Measurements from ENCODE around the gene SCFD2. TPM values are rescaled to one million over a fixed set of nuclear protein-coding genes. Genes with fewer than 3 reads are reported as not detected.
"Not testable (repeated sequence)": the region's sequence is repeated elsewhere in the genome, so short reads cannot be mapped to it uniquely, and the experiment has no call there.

The SCFD2 gene
- polyA plus RNA-seq, 2 donors: 4.8 to 8.2 TPM

- Histone ChIP-seq H3K4me1 (ENCODE audit: control insufficient read depth in 2 of 2, insufficient read depth in 2 of 2, low read length in 1 of 2) (no peaks in the 10 kb centered on the region), H3K9me3 (ENCODE audit: control insufficient read depth in 2 of 2, insufficient read depth in 1 of 2, low read depth in 1 of 2, low read length in 1 of 2) (no peaks in the 10 kb centered on the region), H3K4me3 (ENCODE audit: low read depth in 1 of 2, low read length in 2 of 2) (no peak overlapping the region), H3K36me3 (ENCODE audit: control insufficient read depth in 2 of 2, insufficient read depth in 2 of 2, low read length in 1 of 2) (no peaks in the 10 kb centered on the region), H3K27me3 (ENCODE audit: control insufficient read depth in 1 of 2, insufficient read depth in 2 of 2, low read length in 2 of 2) (no peaks in the 10 kb centered on the region), H3K27ac (ENCODE audit: low read depth in 2 of 2, low read length in 1 of 2) (no peak overlapping the region)
- 76 to 84% methylated on average over 4 of the region's 4 CpGs for WGBS, 2 donors
These were observed 306.6 kb downstream of the SCFD2 start for GRCh38 chr4:53059256-53059655.

- no peaks in the 10 kb centered on the region for H3K36me3 ChIP-seq (ENCODE audit: control insufficient read depth in 2 of 2, insufficient read depth in 2 of 2, low read length in 1 of 2)
- no peak overlapping the region for H3K27ac ChIP-seq (ENCODE audit: low read depth in 2 of 2, low read length in 1 of 2)
- 82 to 94% methylated on average over 3 of the region's 3 CpGs for WGBS, 2 donors
- no peaks in the 10 kb centered on the region for H3K27me3 ChIP-seq (ENCODE audit: control insufficient read depth in 1 of 2, insufficient read depth in 2 of 2, low read length in 2 of 2)
- H3K9me3 ChIP-seq (ENCODE audit: control insufficient read depth in 2 of 2, insufficient read depth in 1 of 2, low read depth in 1 of 2, low read length in 1 of 2): no peaks in the 10 kb centered on the region
- H3K4me3 ChIP-seq (ENCODE audit: low read depth in 1 of 2, low read length in 2 of 2): no peak overlapping the region
- H3K4me1 ChIP-seq (ENCODE audit: control insufficient read depth in 2 of 2, insufficient read depth in 2 of 2, low read length in 1 of 2): no peaks in the 10 kb centered on the region
These were observed 308.2 kb downstream of the SCFD2 start for GRCh38 chr4:53057679-53058078.

GRCh38 chr4:53057108-53057507 lies 308.8 kb downstream of the SCFD2 start:
- H3K9me3 ChIP-seq (ENCODE audit: control insufficient read depth in 2 of 2, insufficient read depth in 1 of 2, low read depth in 1 of 2, low read length in 1 of 2): not testable (repeated sequence)
- 91 to 98% methylated on average over 2 of the region's 2 CpGs for WGBS, 2 donors

DNA sequence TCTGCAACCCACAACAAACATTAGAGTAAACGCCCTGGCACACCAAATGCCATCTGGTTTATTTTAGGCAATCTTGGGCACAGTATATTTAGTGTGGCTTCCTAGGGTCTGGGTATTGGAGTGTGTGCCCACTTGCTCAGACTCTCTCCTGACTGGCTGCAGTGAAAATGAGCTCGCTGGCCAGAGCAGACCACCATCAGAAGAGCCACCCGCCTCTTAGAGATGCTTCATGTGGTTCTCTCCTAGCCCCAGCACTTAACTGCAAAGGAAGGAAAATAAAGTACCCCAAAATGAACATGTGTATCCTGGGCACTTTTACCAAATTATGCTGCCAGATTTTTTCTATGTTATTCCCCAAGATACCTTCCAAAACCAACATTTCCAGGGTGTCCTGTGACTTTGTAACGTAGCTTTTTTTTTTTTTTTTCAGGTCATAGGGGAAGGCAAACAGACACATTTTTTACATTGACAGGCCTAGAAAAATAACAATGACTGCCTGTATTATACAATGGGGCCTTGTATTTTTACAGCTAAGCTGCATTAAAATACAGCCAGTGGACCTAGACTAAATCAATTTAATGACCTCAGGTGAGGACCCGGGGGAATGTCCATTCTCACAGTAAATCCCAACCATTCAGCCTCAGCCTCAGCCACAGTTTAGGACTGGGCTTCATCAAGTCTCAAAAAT lies 310.0 kb downstream of the SCFD2 start:
- Histone ChIP-seq H3K4me1 (ENCODE audit: control insufficient read depth in 2 of 2, insufficient read depth in 2 of 2, low read length in 1 of 2) (no peaks in the 10 kb centered on the region), H3K4me3 (ENCODE audit: low read depth in 1 of 2, low read length in 2 of 2) (no peak overlapping the region), H3K36me3 (ENCODE audit: control insufficient read depth in 2 of 2, insufficient read depth in 2 of 2, low read length in 1 of 2) (no peaks in the 10 kb centered on the region), H3K27ac (ENCODE audit: low read depth in 2 of 2, low read length in 1 of 2) (no peak overlapping the region), H3K27me3 (ENCODE audit: control insufficient read depth in 1 of 2, insufficient read depth in 2 of 2, low read length in 2 of 2) (no peaks in the 10 kb centered on the region), H3K9me3 (ENCODE audit: control insufficient read depth in 2 of 2, insufficient read depth in 1 of 2, low read depth in 1 of 2, low read length in 1 of 2) (no peaks in the 10 kb centered on the region)
- 85 to 86% methylated on average over 5 of the region's 5 CpGs for WGBS, 2 donors

More at GRCh38 chr4:53057108-53057507, 308.8 kb downstream of the SCFD2 start:
- H3K4me1 ChIP-seq (ENCODE audit: control insufficient read depth in 2 of 2, insufficient read depth in 2 of 2, low read length in 1 of 2); H3K27me3 ChIP-seq (ENCODE audit: control insufficient read depth in 1 of 2, insufficient read depth in 2 of 2, low read length in 2 of 2); H3K4me3 ChIP-seq (ENCODE audit: low read depth in 1 of 2, low read length in 2 of 2); H3K27ac ChIP-seq (ENCODE audit: low read depth in 2 of 2, low read length in 1 of 2); H3K36me3 ChIP-seq (ENCODE audit: control insufficient read depth in 2 of 2, insufficient read depth in 2 of 2, low read length in 1 of 2): not testable (repeated sequence)

DNA sequence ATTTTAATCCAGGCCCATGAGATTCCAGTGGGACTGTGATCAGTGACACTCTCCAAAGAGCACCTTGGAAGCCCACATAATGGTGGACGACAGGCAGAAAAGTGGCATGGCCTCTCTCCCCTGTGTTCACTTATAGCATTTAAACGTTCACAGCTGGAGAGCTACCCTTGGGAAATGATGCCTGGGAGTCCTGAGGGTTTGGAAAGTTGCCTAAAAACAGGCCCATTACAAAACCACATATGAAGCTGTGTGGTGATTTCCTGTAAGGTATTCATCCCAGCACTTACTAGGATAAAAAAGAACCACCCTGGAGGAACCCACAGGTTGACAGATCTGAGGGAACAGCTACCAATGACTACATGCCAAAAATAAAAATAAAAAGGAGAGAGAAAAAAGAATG lies 310.6 kb downstream of the SCFD2 start:
- Histone ChIP-seq H3K4me3 (ENCODE audit: low read depth in 1 of 2, low read length in 2 of 2) (no peak overlapping the region), H3K4me1 (ENCODE audit: control insufficient read depth in 2 of 2, insufficient read depth in 2 of 2, low read length in 1 of 2) (no peaks in the 10 kb centered on the region), H3K27ac (ENCODE audit: low read depth in 2 of 2, low read length in 1 of 2) (no peak overlapping the region), H3K36me3 (ENCODE audit: control insufficient read depth in 2 of 2, insufficient read depth in 2 of 2, low read length in 1 of 2) (no peaks in the 10 kb centered on the region), H3K9me3 (ENCODE audit: control insufficient read depth in 2 of 2, insufficient read depth in 1 of 2, low read depth in 1 of 2, low read length in 1 of 2) (no peaks in the 10 kb centered on the region), H3K27me3 (ENCODE audit: control insufficient read depth in 1 of 2, insufficient read depth in 2 of 2, low read length in 2 of 2) (no peaks in the 10 kb centered on the region)
- 59 to 66% methylated on average over 2 of the region's 2 CpGs for WGBS, 2 donors

- no peak overlapping the region for H3K27ac ChIP-seq (ENCODE audit: low read depth in 2 of 2, low read length in 1 of 2)
- no peaks in the 10 kb centered on the region for H3K4me1 ChIP-seq (ENCODE audit: control insufficient read depth in 2 of 2, insufficient read depth in 2 of 2, low read length in 1 of 2)
- H3K9me3 ChIP-seq (ENCODE audit: control insufficient read depth in 2 of 2, insufficient read depth in 1 of 2, low read depth in 1 of 2, low read length in 1 of 2): no peaks in the 10 kb centered on the region
- H3K27me3 ChIP-seq (ENCODE audit: control insufficient read depth in 1 of 2, insufficient read depth in 2 of 2, low read length in 2 of 2): no peaks in the 10 kb centered on the region
- H3K36me3 ChIP-seq (ENCODE audit: control insufficient read depth in 2 of 2, insufficient read depth in 2 of 2, low read length in 1 of 2): no peaks in the 10 kb centered on the region
- no peak overlapping the region for H3K4me3 ChIP-seq (ENCODE audit: low read depth in 1 of 2, low read length in 2 of 2)
- WGBS, 2 donors: 85 to 87% methylated on average over 4 of the region's 4 CpGs
These were observed 315.5 kb downstream of the SCFD2 start for GRCh38 chr4:53050361-53050774.

DNA sequence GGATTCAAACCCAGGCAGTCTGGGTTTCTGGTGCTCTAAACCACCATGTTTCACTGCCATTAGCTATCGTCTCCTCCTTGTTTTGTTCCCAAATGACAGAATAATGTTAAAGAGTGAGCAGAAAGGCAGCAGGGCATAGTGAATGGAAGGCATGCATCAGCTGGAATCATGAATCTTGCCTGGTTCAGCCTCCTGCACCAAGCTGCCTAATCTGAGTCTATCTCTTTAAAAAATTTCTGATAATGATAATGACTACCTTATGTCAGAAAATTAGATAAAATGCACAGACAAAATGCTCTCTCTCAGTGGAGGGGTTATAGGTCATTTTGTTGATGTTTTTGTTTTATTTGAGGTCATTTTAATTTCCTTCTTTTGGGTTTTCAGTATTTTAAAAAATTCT lies 316.3 kb downstream of the SCFD2 start:
- H3K27me3 ChIP-seq (ENCODE audit: control insufficient read depth in 1 of 2, insufficient read depth in 2 of 2, low read length in 2 of 2): no peaks in the 10 kb centered on the region
- H3K4me3 ChIP-seq (ENCODE audit: low read depth in 1 of 2, low read length in 2 of 2): no peak overlapping the region
- no peaks in the 10 kb centered on the region for H3K4me1 ChIP-seq (ENCODE audit: control insufficient read depth in 2 of 2, insufficient read depth in 2 of 2, low read length in 1 of 2)
- 95 to 100% methylated on average over 1 of the region's 1 CpG for WGBS, 2 donors
- no peak overlapping the region for H3K27ac ChIP-seq (ENCODE audit: low read depth in 2 of 2, low read length in 1 of 2)
- no peaks in the 10 kb centered on the region for H3K9me3 ChIP-seq (ENCODE audit: control insufficient read depth in 2 of 2, insufficient read depth in 1 of 2, low read depth in 1 of 2, low read length in 1 of 2)
- no peaks in the 10 kb centered on the region for H3K36me3 ChIP-seq (ENCODE audit: control insufficient read depth in 2 of 2, insufficient read depth in 2 of 2, low read length in 1 of 2)

GRCh38 chr4:53044651-53044960 lies 321.3 kb downstream of the SCFD2 start:
- WGBS, 2 donors: 80 to 82% methylated on average over 2 of the region's 2 CpGs
- no peaks in the 10 kb centered on the region for H3K4me1 ChIP-seq (ENCODE audit: control insufficient read depth in 2 of 2, insufficient read depth in 2 of 2, low read length in 1 of 2)
- H3K4me3 ChIP-seq (ENCODE audit: low read depth in 1 of 2, low read length in 2 of 2): no peak overlapping the region
- no peaks in the 10 kb centered on the region for H3K36me3 ChIP-seq (ENCODE audit: control insufficient read depth in 2 of 2, insufficient read depth in 2 of 2, low read length in 1 of 2)
- no peaks in the 10 kb centered on the region for H3K9me3 ChIP-seq (ENCODE audit: control insufficient read depth in 2 of 2, insufficient read depth in 1 of 2, low read depth in 1 of 2, low read length in 1 of 2)
- no peak overlapping the region for H3K27ac ChIP-seq (ENCODE audit: low read depth in 2 of 2, low read length in 1 of 2)
- H3K27me3 ChIP-seq (ENCODE audit: control insufficient read depth in 1 of 2, insufficient read depth in 2 of 2, low read length in 2 of 2): no peaks in the 10 kb centered on the region

DNA sequence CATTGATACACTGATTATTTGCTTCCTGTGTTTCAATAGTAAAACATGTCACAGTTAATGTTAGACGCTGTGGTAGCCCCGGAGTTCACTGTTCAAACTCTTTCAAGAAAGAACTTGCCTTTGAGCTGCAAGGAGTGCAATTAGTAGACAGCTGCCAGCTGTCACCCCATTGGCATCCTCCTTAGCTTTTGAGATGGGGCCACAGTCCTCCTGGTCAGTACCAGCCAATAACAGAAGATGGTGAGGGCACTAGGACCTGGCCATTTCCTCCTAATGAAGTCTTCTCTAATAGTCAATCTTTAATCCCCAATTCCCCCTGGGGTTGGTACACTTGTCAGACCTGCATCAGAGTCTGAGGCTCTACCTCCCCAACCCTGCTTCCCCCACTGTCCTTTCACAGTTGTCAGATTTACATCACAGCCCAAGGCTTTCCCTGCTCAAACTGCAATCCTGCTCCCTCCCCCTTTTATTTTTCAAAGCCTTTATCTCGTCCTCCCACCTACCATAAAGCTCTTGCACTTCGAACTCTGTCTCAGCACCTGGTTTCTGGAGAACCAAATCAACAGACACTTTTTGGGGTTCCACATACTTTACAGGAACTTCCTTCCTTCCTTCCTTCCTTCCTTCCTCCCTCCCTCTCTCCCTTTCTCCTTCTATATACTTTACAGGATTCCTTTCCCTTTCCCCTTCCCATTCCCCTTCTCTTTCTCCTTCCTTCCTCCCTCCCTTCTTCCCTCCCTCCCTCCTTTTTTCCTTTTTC lies 321.8 kb downstream of the SCFD2 start:
- Histone ChIP-seq H3K27me3 (ENCODE audit: control insufficient read depth in 1 of 2, insufficient read depth in 2 of 2, low read length in 2 of 2) (no peaks in the 10 kb centered on the region), H3K9me3 (ENCODE audit: control insufficient read depth in 2 of 2, insufficient read depth in 1 of 2, low read depth in 1 of 2, low read length in 1 of 2) (no peaks in the 10 kb centered on the region), H3K4me3 (ENCODE audit: low read depth in 1 of 2, low read length in 2 of 2) (no peak overlapping the region), H3K36me3 (ENCODE audit: control insufficient read depth in 2 of 2, insufficient read depth in 2 of 2, low read length in 1 of 2) (no peaks in the 10 kb centered on the region), H3K4me1 (ENCODE audit: control insufficient read depth in 2 of 2, insufficient read depth in 2 of 2, low read length in 1 of 2) (no peaks in the 10 kb centered on the region), H3K27ac (ENCODE audit: low read depth in 2 of 2, low read length in 1 of 2) (no peak overlapping the region)
- 55 to 66% methylated on average over 4 of the region's 4 CpGs for WGBS, 2 donors

DNA sequence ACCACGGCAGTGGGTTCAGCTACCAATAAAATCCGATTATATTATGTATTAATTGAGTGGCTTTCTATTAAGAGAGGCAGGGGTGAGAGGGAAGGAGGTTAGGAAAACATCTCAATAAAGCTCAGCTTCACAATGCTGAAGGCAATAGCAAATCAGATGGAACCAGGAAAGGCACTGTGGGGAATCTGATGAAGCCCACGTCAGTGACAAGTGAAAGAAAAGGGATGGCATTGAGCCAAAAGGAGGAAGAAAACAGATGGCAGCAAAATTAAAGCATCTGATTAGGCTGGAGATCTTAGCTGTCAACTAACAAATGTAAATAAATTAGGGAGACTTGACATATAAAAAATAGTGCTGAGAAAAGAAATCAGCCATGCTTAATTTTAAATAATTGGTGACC lies 322.8 kb downstream of the SCFD2 start:
- WGBS, 2 donors: 81 to 83% methylated on average over 3 of the region's 3 CpGs
- Histone ChIP-seq H3K4me3 (ENCODE audit: low read depth in 1 of 2, low read length in 2 of 2) (no peak overlapping the region), H3K27me3 (ENCODE audit: control insufficient read depth in 1 of 2, insufficient read depth in 2 of 2, low read length in 2 of 2) (no peaks in the 10 kb centered on the region)

More for the DNA sequence above, 322.8 kb downstream of the SCFD2 start:
- Histone ChIP-seq H3K4me1 (ENCODE audit: control insufficient read depth in 2 of 2, insufficient read depth in 2 of 2, low read length in 1 of 2) (no peaks in the 10 kb centered on the region), H3K27ac (ENCODE audit: low read depth in 2 of 2, low read length in 1 of 2) (no peak overlapping the region), H3K36me3 (ENCODE audit: control insufficient read depth in 2 of 2, insufficient read depth in 2 of 2, low read length in 1 of 2) (no peaks in the 10 kb centered on the region), H3K9me3 (ENCODE audit: control insufficient read depth in 2 of 2, insufficient read depth in 1 of 2, low read depth in 1 of 2, low read length in 1 of 2) (no peaks in the 10 kb centered on the region)

Measured in esophagus (tissue), 2 donors.